ENCODE data around the gene IL17RA. TPM values are rescaled to one million over a fixed set of nuclear protein-coding genes. Genes with fewer than 3 reads are reported as not detected.

IL17RA gene, protein sequence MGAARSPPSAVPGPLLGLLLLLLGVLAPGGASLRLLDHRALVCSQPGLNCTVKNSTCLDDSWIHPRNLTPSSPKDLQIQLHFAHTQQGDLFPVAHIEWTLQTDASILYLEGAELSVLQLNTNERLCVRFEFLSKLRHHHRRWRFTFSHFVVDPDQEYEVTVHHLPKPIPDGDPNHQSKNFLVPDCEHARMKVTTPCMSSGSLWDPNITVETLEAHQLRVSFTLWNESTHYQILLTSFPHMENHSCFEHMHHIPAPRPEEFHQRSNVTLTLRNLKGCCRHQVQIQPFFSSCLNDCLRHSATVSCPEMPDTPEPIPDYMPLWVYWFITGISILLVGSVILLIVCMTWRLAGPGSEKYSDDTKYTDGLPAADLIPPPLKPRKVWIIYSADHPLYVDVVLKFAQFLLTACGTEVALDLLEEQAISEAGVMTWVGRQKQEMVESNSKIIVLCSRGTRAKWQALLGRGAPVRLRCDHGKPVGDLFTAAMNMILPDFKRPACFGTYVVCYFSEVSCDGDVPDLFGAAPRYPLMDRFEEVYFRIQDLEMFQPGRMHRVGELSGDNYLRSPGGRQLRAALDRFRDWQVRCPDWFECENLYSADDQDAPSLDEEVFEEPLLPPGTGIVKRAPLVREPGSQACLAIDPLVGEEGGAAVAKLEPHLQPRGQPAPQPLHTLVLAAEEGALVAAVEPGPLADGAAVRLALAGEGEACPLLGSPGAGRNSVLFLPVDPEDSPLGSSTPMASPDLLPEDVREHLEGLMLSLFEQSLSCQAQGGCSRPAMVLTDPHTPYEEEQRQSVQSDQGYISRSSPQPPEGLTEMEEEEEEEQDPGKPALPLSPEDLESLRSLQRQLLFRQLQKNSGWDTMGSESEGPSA
- 5.6 to 9.3 TPM (median 7.8 TPM) in 5 replicates for total RNA-seq (2022; extraction: Qiagen RNA extraction; ENCODE audit: low read depth)

DNA sequence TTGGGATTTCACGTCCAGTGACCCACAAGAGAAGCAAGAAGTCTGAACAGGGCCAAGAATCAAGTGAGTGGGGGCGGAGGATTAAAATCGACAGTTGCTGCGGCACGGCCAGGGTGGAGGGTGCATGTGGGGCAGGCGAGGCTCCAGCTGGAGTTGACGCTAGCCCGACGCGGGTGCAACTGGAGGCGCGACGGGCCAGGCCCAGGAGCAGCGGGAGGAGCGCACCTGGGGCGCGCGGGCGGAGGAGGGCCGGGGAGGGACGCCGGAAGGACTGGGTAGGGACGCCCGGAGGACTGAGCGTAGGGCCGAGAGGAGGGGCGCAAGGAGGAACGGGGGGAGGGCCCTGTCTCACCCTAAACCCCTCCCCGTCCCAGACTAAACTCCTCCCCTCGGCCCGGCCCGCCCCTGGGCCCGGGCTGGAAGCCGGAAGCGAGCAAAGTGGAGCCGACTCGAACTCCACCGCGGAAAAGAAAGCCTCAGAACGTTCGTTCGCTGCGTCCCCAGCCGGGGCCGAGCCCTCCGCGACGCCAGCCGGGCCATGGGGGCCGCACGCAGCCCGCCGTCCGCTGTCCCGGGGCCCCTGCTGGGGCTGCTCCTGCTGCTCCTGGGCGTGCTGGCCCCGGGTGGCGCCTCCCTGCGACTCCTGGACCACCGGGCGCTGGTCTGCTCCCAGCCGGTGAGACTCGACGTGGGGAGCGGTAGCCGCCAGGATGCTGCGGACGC lies at the start of gene IL17RA:
TSS of gene IL17RA (plus strand) at position 447 of the 723 bp plus-strand sequence. CDS start at position 539, 92 bp downstream.

DNA sequence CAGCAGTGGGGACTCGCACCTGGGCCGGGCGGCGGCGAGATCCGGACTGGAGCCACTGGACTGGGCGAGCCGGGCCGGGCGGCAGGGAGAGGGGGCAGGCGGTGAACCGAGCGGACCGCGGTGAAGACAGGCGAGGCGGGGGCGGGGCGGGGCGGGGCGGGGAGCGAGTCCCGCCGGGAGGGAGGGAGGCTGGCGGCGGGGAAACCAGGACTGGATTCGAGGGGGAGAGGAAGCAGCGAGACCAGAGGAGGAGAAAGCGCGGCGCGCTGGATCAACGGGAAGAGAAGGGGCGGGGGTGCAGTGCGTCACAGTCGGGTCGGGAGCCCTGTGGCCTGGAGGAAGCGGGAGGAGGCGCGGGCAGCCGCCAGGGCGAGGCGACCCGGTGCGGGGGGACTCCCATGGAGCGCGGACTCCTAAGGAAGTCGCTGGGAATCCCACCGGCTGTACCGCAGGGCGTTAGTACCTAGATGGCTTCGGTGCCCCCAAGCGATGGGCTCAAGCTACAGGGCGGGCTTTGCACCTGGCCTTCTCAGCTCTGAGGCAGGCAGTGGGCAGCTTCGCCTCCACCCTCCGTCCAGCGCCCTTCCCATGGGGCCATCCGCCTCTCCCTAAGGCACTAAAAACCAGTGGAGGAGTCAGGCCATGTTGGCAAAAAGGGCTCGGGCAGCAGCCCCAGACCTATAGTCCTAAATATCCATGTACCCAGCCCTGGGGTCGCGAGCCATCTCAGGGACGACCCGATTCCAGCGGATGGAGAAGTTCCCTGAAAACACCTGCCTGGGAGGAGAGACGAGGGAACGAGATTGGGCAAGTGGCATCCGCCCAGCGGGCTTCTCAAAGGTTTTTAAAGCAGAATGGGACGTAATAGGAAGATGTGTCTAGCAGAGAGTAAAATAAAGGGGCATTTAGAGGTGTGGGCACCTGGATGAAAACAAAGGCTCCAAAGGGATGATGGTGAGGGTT lies 36.7 kb downstream of the IL17RA start, which contains the start of gene TMEM121B:
TSS of gene TMEM121B (minus strand) at position 128 of the 963 bp plus-strand sequence. CDS start 233 bp downstream, outside the sequence.

DNA sequence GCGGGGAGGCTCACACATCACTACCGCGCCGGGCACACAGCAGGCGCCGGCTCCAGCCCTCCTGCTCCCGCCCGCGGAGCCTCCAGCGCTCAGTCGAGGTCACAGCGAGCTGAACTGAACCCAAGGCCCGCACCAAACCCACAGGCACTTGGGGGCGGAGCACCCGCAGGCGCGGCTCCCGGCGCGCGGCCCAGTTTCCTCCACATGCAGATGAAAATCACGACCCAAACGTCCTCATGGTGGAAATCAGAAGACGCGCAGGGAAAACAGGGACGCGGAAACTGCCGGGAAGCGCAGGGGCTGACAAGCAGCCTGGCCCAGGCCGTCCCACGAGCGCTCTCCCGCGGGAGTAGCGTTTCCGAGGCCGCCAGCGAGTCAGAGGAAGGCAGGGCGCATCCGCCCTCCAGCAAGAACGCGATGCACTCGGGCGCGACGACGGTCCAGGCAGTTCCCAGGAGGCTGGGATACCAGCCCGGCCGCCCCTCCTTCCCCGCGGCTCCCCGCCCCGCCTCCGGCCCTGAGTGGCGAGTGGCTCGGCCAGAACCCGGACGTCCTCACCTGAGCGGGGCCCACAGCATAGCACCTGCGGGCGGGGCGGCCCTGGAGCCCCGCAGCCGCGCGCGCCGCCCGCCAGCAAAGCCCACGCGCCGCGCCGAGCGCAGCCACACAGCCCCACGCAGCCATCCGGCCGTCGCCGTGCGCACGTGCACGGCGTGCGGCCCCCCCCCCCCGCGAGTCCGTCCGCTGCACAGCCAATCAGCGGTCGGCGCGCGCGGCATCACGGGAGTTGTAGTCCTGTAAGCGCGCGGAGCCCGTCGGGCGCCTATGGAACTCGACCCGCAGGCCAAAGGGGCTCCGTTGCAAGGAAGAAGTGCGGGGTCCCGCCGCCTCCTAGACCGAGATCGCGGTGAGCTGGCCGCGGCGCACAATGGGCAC lies 74.0 kb downstream of the IL17RA start, which contains the start of gene HDHD5:
TSS of gene HDHD5 (minus strand) at position 710 of the 936 bp plus-strand sequence. CDS start at position 684, 26 bp downstream.

Other genes starting within 250 kb of the IL17RA start
- not detected in 5 replicates for gene GAB4, start 76.8 kb upstream of the IL17RA start, total RNA-seq (2022; extraction: Qiagen RNA extraction; ENCODE audit: low read depth)
- 0.10 to 0.19 TPM (median 0.15 TPM) in 5 replicates for gene TMEM121B, start 36.4 kb downstream of the IL17RA start, total RNA-seq (2022; extraction: Qiagen RNA extraction; ENCODE audit: low read depth)
- 40.2 to 46.8 TPM (median 46.5 TPM) in 5 replicates for gene HDHD5, start 74.3 kb downstream of the IL17RA start, total RNA-seq (2022; extraction: Qiagen RNA extraction; ENCODE audit: low read depth)
- 0.06 TPM in 1 of 5 replicates, not detected in the others for gene ADA2, start 134.4 kb downstream of the IL17RA start, total RNA-seq (2022; extraction: Qiagen RNA extraction; ENCODE audit: low read depth)